ENCODE results near the gene TIMM22.
"Not testable (repeated sequence)": the region's sequence is repeated elsewhere in the genome, so short reads cannot be mapped to it uniquely, and the experiment has no call there.

TIMM22 gene

DNA sequence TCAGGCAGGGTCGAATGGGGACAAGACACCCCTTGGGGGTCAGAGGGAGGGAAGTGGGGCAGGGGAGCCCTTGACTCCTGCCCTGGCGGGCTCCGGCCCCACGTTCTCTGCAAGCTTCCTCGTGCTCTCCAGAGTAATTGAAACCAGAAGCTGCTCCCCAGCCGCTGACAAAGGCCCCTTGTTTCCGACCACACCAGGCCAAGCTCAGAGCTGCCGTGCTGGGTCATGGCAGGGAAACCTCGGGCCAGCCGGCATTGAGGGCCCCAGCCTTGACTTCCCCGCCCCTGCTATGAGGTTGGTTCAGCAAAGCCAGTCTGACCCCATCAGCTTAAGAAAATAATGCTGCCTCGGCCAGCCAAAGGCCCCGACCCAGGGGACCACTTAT is 43.3 kb downstream of the TIMM22 start:
- peak; percentile 65 to 82 (median 76) for DNase-seq

- DNase-seq = no peak
Observed at GRCh38 chr17:1041746-1042145, 44.8 kb downstream of the TIMM22 start.

DNA sequence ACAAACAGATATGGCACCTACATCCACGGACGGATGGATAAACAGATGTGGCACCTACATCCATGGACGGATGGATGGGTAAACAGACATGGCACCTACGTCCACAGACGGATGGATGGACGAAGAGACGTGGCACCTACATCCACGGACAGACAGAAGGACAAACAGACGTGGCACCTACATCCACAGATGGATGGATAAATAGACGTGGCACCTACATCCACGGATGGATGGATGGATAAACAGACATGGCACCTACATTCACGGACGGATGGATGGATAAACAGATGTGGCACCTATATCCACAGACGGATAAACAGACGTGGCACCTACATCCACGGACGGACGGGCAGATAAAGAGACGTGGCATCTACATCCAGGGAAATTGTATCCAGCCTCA is 45.6 kb downstream of the TIMM22 start:
- no peak for DNase-seq

- no peak for DNase-seq
Observed at GRCh38 chr17:1043601-1044251, 46.8 kb downstream of the TIMM22 start.

GRCh38 chr17:1044387-1045009 is 47.6 kb downstream of the TIMM22 start:
- DNase-seq = not testable (repeated sequence)

DNA sequence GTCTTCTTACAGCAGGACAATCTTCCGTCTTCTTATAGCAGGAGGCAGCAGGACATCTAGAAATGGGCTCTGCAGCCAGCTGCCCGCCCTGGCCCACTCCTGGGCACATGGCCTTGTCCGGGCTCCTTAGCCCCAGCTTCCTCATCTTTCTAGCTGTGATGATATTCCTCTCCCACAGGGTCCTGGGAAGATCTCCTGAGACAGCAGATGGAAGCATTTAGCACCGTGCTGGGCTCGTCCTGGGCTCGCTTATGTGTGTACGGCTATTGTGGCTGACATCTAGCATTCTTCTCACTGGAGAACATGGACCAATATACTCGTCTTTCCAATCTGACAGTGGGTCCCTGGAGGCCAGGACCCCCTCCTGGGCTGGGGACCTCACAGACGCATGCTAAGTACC is 48.5 kb downstream of the TIMM22 start:
- no peak for DNase-seq

- DNase-seq = no peak
Observed at GRCh38 chr17:1047177-1047878, 50.4 kb downstream of the TIMM22 start.

GRCh38 chr17:1047879-1048470 is 51.0 kb downstream of the TIMM22 start:
- no peak for DNase-seq

DNA sequence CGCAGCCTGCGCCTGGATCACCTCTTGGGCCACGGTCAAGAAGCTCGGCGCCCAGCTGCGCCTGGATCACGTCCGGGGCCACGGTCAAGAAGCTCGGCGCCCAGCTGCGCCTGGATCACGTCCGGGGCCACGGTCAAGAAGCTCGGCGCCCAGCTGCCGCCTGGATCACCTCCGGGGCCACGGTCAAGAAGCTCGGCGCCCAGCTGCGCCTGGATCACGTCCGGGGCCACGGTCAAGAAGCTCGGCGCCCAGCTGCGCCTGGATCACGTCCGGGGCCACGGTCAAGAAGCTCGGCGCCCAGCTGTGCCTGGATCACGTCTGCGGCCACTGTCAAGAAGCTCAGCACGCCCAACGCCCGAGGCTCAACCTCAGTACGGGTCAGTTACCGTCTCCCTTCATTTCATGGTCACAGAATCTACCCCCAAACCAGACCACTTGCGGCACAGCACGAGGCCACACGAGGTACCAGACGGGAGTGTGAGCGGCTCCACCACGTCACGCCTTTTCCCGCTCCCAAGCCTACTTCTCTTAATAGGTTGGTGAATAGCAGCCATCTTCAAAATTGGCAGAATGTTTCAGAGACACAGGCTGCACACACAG is 51.7 kb downstream of the TIMM22 start:
- not testable (repeated sequence) for DNase-seq

DNA sequence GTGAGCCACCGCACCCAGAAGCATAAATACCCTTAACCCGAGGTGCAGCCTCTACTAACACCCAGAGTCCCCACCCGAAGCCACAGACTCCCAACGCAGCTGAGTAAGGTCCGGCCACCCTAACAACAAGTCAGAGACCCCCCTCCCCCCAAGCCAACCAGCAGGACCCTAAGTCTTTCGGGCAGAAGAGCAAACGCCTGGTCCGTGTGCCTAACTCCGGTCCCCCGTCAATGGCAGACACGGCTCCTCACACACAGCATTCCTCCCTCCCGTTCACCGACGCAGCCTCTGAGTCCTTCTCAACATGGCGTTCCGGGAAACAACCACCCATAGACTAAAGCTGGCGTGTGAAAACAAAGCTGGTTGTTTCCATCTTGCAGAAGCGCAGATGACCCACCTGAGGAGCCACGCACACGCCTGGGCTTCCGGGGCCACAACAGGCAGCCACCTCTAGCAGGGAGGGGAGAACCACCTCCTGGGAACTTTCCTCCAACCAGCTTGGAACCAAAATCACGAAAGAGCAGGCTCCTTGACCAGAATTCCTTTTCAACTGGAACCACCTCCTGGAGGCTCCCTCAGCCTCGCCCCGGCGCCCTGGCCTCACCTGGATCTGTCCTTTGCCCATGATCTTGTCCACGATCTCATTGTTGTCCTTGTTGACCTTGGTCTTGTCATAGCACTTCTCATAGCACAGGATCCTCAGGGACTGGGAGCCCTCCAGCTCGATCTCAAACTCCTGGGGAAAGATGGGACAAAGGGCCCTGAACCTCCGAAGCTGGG is 52.7 kb downstream of the TIMM22 start:
- no peak for DNase-seq

DNA sequence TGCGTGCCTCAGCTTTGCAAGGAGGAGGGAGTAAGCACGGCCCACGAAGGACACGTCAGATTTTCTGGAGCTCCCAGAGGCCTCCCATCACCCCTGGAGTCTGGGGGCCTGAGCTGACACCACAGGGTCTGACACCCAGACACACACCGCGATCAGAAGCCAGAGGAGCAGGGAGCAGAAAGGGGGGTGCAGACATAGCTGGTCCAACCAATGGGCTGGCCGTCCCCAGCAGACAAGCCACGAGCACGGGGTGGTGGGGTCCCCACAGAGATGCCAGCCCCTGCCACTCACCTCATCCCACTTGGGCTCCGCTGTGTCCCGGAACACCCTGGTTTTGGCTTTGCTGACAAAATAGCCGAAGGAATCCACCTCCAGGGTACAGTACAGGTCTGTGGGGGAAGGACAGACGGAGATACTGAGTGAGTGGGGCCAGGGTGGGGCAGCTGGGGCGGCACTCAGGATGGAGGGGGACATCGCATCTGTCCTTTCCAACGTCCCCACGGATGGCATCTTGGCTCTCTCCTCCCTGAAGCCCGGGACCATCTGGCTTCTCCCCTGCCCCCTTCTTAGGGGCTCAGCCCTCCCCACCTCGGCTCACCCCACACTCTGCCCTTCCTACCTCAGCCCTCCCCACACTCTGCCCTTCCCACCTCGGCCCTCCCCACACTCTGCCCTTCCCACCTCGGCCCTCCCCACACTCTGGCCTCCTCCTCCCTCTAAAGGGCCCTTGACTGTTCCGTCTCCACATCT is 53.5 kb downstream of the TIMM22 start:
- DNase-seq = no peak

DNA sequence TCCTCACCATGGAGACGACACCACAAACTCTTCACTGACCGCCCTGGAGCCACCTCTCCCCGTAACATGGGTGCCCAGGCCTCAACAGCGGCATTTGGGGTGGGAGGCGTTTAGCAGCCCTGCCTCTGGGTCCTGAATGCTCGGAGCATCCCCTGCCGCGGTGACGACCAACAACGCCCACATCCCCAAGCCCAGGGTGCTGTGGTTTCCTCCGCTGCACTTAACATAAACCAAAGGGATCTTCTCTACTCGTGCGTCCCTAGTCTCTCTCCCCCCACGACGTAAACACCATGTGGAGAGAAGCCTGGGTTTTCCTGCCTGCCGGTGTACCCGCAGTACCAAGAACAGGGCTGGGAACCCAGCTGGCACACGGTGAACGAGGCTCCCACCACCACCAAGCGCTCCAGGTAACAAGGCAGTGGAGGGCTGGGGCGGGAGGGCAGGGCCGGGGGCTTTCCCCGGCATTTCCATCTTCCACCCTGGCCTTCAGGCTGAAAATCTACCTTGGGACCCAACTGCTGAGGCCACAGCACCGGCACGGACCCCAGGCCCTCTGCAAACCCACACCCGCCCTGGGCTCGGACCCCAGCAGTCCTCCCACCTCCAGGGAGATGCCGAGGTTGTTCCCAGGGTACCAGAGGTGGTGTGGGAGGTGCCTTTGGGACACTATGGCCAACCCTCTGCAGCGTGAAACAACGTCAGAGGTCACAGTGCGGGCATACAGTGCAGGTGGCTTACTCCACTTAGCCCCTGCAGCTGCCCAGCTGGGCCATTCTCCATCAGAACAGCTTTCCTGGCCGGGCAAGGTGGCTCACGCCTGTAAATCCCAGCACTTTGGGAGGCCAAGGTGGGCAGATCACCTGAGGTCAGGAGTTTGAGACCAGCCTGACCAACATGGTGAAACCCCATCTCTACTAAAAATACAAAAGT is 54.3 kb downstream of the TIMM22 start:
- no peak for DNase-seq

All from suppressor macrophage (primary cell).